ENCODE results near the gene TPRA1. TPM values are rescaled to one million over a fixed set of nuclear protein-coding genes. Genes with fewer than 3 reads are reported as not detected.

TPRA1 gene
- total RNA-seq, 2 experiments from 2014 or later, result 7.5 to 7.8 TPM

DNA sequence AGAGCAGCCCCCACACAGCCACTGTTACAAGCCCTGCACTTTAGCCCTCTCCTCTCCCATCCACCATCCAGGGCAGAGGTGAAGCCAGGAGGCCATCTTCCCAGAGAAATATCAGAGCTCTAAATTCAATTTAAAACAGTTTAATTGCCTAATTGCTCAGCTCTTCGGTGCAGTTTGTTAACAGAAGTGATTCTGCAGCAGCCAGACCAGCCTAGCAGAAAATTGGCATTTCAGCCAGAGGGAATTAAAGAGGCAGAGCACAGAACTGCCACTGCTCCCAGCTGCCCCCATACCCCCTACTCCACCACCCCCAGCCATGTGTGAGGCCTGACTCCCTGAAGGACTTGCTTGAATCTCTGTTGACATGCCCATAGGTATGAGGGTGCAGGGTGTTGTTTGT, 38.5 kb downstream of the TPRA1 start:
- ATAC-seq (ENCODE audit: poor library complexity) (no peak), DNase-seq (no peak)
- H3K27me3 Mint-ChIP-seq, result peaks cover 20% of the 10 kb centered on the region
- POLR2A ChIA-PET, result no interaction called here
- peaks cover 0 to 3% of the 10 kb centered on the region in 2 experiments for H3K27me3 ChIP-seq (ENCODE audit: control insufficient read depth in 1 of 2, insufficient read depth in 2 of 2, low read length in 2 of 2)
- H3K27ac Mint-ChIP-seq, result no peak overlapping the region
- H3K36me3 ChIP-seq (ENCODE audit: insufficient read depth, low read length), result no peaks in the 10 kb centered on the region
- intact Hi-C loops (cut with DNase I, micrococcal nuclease), result no loop called here
- H3K4me1 Mint-ChIP-seq (ENCODE audit: low read depth), result peaks cover 7% of the 10 kb centered on the region
- no peaks in the 10 kb centered on the region for H3K9me3 ChIP-seq (ENCODE audit: control insufficient read depth in 1 of 2, insufficient read depth in 1 of 2, low read length in 2 of 2)
- TF ChIP-seq, protein P1, sequence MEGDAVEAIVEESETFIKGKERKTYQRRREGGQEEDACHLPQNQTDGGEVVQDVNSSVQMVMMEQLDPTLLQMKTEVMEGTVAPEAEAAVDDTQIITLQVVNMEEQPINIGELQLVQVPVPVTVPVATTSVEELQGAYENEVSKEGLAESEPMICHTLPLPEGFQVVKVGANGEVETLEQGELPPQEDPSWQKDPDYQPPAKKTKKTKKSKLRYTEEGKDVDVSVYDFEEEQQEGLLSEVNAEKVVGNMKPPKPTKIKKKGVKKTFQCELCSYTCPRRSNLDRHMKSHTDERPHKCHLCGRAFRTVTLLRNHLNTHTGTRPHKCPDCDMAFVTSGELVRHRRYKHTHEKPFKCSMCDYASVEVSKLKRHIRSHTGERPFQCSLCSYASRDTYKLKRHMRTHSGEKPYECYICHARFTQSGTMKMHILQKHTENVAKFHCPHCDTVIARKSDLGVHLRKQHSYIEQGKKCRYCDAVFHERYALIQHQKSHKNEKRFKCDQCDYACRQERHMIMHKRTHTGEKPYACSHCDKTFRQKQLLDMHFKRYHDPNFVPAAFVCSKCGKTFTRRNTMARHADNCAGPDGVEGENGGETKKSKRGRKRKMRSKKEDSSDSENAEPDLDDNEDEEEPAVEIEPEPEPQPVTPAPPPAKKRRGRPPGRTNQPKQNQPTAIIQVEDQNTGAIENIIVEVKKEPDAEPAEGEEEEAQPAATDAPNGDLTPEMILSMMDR (IDR thresholded peaks at IDR 0.05), result no peak
- no peak overlapping the region for H3K27ac ChIP-seq (ENCODE audit: low read depth in 1 of 2, low read length in 2 of 2)
- CTCF ChIA-PET, result no interaction called here
- no peaks in the 10 kb centered on the region for H3K36me3 Mint-ChIP-seq (ENCODE audit: low read depth)
- no peak overlapping the region for H3K4me3 Mint-ChIP-seq
- H3K4me1 ChIP-seq (ENCODE audit: insufficient read depth, low read length), result peaks cover 12% of the 10 kb centered on the region
- no peak overlapping the region for H3K4me3 ChIP-seq (ENCODE audit: low read length)
- H3K9me3 Mint-ChIP-seq, result no peaks in the 10 kb centered on the region

DNA sequence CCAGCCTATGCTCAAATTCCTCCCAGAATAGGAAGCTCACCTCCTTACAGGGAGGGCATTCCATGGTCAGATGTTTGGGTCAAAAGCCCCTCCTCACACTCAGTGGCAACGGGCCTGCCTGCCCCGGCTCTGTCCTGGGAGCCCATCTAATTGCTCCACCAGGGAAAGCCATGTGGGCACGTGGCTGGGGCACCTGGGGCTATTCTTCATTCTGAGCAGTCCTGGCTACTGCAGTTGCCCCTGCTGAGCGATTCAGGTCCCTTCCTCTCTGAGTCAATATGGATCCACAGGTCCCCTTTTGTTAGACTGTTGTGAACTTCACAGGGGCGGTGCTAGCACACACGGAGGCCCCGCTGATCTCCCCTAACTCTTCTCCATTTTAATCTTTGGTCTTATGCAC, 39.4 kb downstream of the TPRA1 start:
- TF ChIP-seq, protein P1 (IDR thresholded peaks at IDR 0.05), result no peak
- CTCF ChIA-PET, result no interaction called here
- no peaks in the 10 kb centered on the region for H3K9me3 ChIP-seq (ENCODE audit: control insufficient read depth in 1 of 2, insufficient read depth in 1 of 2, low read length in 2 of 2)
- DNase-seq, result no peak
- no peak for ATAC-seq (ENCODE audit: poor library complexity)
- Mint-ChIP-seq H3K9me3 (no peaks in the 10 kb centered on the region), H3K27ac (no peak overlapping the region), H3K36me3 (ENCODE audit: low read depth) (no peaks in the 10 kb centered on the region), H3K27me3 (peaks cover 20% of the 10 kb centered on the region), H3K4me3 (peak overlapping the region; percentile 22), H3K4me1 (ENCODE audit: low read depth) (peaks cover 14% of the 10 kb centered on the region)
- peaks cover 0 to 3% of the 10 kb centered on the region in 2 experiments for H3K27me3 ChIP-seq (ENCODE audit: control insufficient read depth in 1 of 2, insufficient read depth in 2 of 2, low read length in 2 of 2)
- H3K27ac ChIP-seq (ENCODE audit: low read depth in 1 of 2, low read length in 2 of 2), result no peak overlapping the region
- no peaks in the 10 kb centered on the region for H3K36me3 ChIP-seq (ENCODE audit: insufficient read depth, low read length)
- H3K4me3 ChIP-seq (ENCODE audit: low read length), result no peak overlapping the region
- peaks cover 15% of the 10 kb centered on the region for H3K4me1 ChIP-seq (ENCODE audit: insufficient read depth, low read length)
- POLR2A ChIA-PET, result interaction anchor here (0.8 kb wide), 1 partner anchor 40 kb away, joined by 3 read pairs; no protein-coding TSS in a partner anchor
- intact Hi-C loops (cut with DNase I, micrococcal nuclease), result no loop called here

DNA sequence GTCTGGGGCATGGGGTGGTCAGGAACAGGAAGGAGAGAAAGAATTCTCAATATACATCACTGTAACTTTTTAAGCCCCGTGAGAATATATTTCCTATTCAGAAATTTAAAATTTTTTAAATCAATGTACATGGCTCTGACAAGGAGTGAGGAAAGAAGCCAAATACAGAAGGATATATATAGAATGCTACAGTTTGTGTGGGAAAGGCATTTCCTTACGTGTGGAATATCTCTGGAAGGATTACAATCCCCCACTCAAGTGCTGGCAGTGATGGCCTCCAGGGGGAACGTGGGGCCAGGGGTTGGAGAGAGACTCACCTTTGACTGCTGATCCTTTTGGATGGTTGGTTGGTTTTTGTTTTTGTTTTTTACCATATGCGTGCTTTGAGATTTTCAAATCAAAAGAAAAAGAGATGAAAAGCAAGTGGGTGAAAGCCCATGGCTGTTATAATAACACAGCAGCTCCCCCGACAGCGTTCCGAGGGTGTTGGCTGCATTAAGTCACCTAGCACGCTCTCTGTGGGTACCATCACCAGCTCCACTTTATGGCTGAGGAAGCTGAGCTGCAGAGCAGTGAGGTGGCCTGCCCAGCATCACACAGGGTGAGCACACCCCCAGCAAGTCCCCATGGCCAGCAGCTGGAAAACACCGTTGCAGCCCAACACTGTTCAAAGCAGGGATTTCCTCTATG, 39.9 kb downstream of the TPRA1 start:
- intact Hi-C loops (cut with DNase I, micrococcal nuclease), result no loop called here
- Histone ChIP-seq H3K4me1 (ENCODE audit: insufficient read depth, low read length) (peaks cover 15% of the 10 kb centered on the region), H3K27ac (ENCODE audit: low read depth in 1 of 2, low read length in 2 of 2) (no peak overlapping the region), H3K4me3 (ENCODE audit: low read length) (no peak overlapping the region), H3K36me3 (ENCODE audit: insufficient read depth, low read length) (no peaks in the 10 kb centered on the region), H3K27me3 (ENCODE audit: control insufficient read depth in 1 of 2, insufficient read depth in 2 of 2, low read length in 2 of 2) (peaks cover 0 to 3% of the 10 kb centered on the region in 2 experiments), H3K9me3 (ENCODE audit: control insufficient read depth in 1 of 2, insufficient read depth in 1 of 2, low read length in 2 of 2) (no peaks in the 10 kb centered on the region)
- no peak for DNase-seq
- Mint-ChIP-seq H3K9me3 (no peaks in the 10 kb centered on the region), H3K36me3 (ENCODE audit: low read depth) (no peaks in the 10 kb centered on the region), H3K27ac (no peak overlapping the region), H3K4me1 (ENCODE audit: low read depth) (peaks cover 14% of the 10 kb centered on the region), H3K27me3 (peaks cover 20% of the 10 kb centered on the region), H3K4me3 (no peak overlapping the region)
- ChIA-PET POLR2A (interaction anchor here (0.8 kb wide), 1 partner anchor 40 kb away, joined by 3 read pairs; no protein-coding TSS in a partner anchor), CTCF (no interaction called here)
- ATAC-seq (ENCODE audit: poor library complexity), result no peak
- TF ChIP-seq, protein P1 (IDR thresholded peaks at IDR 0.05), result no peak

Data from CD4-positive, alpha-beta T cell (primary cell).